Endothelial cell of umbilical vein (primary cell): Measurements from ENCODE around the gene COQ9.

Experiments used
- POLR2AphosphoS5 ChIP-seq: IDR thresholded peaks from 2 replicates; pipeline ENCODE4 v1.6.1; 2012; ENCODE audit warnings: low read depth, mild to moderate bottlenecking, control low read depth, low read length, moderate library complexity; ENCODE audit not compliant: insufficient read depth
- TF ChIP-seq, protein P1 (sequence below), 2 donors: IDR thresholded peaks; 1 replicate in 1 of 2; 2 replicates in 1 of 2; pipeline ENCODE4 v1.5.1; 2011; ENCODE audit warnings: low read length in 2 of 2, mild to moderate bottlenecking in 2 of 2, moderate library complexity in 2 of 2, control low read depth in 1 of 2, inconsistent platforms in 1 of 2, low read depth in 1 of 2; ENCODE audit not compliant: insufficient read depth in 1 of 2; ENCODE audit errors: extremely low read depth in 1 of 2

DNA sequence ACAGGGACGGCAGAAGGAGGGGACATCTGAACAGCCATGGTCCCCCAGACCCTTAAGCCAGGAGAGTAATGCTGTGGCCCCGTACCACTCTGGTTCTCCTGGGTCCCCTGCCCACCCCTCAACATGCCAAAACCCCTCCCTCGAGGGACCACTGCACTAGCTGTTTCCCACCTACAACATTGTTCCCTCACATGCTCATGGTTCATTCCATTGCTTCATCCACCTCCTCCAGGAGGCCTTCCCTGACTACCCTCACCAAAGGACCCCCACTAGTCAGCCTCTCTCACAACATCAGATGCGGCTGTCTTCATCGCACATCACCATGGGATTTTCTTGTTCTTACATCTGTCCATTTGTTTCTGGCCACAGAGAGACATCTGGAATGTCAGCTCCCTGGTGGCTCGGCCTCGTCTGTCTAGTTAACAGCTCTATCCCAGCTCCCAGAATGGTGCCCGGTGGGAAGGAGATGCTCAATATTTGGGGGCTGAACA is 37.3 kb downstream of the COQ9 start:
- no peak for TF ChIP-seq POLR2AphosphoS5
- TF ChIP-seq, protein P1, sequence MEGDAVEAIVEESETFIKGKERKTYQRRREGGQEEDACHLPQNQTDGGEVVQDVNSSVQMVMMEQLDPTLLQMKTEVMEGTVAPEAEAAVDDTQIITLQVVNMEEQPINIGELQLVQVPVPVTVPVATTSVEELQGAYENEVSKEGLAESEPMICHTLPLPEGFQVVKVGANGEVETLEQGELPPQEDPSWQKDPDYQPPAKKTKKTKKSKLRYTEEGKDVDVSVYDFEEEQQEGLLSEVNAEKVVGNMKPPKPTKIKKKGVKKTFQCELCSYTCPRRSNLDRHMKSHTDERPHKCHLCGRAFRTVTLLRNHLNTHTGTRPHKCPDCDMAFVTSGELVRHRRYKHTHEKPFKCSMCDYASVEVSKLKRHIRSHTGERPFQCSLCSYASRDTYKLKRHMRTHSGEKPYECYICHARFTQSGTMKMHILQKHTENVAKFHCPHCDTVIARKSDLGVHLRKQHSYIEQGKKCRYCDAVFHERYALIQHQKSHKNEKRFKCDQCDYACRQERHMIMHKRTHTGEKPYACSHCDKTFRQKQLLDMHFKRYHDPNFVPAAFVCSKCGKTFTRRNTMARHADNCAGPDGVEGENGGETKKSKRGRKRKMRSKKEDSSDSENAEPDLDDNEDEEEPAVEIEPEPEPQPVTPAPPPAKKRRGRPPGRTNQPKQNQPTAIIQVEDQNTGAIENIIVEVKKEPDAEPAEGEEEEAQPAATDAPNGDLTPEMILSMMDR (IDR thresholded peaks at IDR 0.05; ENCODE audit: extremely low read depth in 1 of 2, insufficient read depth in 1 of 2, low read depth in 1 of 2, low read length in 2 of 2) = no peak
